A172 (cell line): ENCODE measurements around the gene SACM1L. TPM values are rescaled to one million over a fixed set of nuclear protein-coding genes. Genes with fewer than 3 reads are reported as not detected.
"Not testable (repeated sequence)": the region's sequence is repeated elsewhere in the genome, so short reads cannot be mapped to it uniquely, and the experiment has no call there.

Source experiments
- DNase-seq: peaks from one replicate; pipeline ENCODE4 v3.0.0-alpha.2; 2015; ENCODE audit warnings: low spot score
- total RNA-seq: library from RNA; depleted of rRNA; stranded (reverse); fragments of >200 nt; shearing (Covaris generic); gene quantifications from 2 replicates; pipeline ENCODE4 v1.2.3, GENCODE V29; 2014

The SACM1L gene
- total RNA-seq, 1 experiment from 2014 or later = 31.2 TPM

DNA sequence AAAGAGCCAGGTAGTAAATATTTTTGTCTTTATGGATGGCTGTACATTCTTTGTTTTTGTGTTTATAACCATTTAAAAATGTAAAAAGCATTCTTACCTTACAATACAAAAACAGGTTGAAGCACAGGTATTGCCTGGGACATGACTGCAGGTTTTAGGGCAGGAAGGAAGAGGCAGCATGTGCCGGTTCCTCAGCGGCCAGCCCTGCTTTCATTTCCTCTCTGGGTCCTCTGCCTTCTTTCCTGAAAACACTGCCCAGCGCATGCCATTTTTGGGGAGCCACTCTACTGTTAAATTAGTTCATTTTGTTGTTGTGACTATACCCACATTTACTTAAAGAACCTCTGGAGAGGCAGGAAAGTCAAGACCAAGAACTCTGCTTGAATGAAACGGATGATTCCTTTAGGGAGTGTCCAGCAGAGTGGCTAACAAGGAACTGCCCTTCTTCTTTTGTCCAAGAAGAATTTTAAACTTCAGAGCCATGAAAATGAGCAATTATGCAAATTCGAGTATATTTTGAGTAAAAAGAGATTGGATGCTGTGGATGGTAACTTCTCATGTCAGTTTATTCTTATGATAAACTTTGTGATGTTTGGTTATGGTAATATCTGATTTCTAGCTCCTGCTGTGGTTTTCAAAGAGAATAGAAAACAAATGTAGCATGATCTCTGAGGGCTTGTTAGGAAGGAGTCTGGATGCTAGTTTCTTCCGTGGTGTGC lies 52.7 kb downstream of the SACM1L start:
- no peak for DNase-seq

DNA sequence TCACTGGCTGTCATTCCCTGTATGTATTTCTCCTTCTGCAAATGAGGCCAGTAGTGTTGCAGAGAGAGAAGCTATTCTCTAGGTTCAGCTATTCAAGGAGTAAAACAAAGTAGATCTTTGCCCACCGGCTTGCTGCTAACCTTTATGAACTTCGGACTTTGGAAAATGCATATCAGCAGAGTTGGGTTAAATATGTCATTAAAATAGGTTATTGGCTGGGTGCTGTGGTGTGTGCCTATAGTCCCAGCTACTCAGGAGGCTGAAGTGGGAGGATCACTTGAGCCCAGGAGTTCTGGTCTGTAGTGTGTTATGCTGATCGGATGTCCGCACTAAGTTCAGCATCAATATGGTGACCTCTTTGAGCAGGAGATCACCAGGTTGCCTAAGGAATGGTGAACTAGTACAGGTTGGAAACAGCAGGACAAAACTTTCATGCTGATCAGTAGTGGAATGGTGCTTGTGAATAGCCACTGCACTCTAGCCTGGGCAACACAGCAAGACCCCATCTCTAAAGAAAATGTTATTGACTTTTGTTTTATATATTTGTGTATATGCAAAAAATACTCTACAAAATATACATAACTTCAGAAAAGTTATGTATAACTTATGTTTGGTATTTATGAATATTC lies 53.4 kb downstream of the SACM1L start:
- no peak for DNase-seq

DNA sequence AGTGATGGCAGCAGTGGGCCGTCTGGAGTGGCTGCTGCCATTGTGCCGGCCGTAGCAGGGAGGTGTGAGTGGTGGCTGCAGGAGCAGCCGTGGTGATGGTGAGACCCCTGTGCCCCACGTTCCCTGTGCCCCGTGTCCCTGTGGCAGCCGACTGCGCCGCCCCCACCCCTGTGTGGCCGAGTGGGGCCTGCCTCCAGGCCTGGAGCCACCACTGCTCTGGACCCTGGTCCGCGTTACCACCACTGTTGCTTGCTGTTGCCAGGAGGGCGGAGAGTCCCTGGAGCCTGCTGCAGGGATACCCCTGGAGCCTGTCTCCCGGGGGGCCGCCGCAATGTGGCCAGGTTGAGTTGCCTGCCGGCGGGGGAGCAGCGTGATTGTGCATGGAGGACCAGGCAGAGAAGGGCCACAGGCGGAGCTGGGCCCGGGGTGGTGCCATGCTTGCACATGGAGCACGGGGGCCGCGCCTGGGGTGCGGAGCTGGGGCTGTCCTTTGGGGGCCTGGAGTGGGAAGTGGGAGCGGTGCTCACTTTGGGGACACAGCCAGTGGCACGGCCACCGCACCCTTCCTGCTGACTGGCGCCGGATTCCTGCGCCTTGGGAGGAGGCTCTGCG lies 57.1 kb downstream of the SACM1L start:
- no peak for DNase-seq

DNA sequence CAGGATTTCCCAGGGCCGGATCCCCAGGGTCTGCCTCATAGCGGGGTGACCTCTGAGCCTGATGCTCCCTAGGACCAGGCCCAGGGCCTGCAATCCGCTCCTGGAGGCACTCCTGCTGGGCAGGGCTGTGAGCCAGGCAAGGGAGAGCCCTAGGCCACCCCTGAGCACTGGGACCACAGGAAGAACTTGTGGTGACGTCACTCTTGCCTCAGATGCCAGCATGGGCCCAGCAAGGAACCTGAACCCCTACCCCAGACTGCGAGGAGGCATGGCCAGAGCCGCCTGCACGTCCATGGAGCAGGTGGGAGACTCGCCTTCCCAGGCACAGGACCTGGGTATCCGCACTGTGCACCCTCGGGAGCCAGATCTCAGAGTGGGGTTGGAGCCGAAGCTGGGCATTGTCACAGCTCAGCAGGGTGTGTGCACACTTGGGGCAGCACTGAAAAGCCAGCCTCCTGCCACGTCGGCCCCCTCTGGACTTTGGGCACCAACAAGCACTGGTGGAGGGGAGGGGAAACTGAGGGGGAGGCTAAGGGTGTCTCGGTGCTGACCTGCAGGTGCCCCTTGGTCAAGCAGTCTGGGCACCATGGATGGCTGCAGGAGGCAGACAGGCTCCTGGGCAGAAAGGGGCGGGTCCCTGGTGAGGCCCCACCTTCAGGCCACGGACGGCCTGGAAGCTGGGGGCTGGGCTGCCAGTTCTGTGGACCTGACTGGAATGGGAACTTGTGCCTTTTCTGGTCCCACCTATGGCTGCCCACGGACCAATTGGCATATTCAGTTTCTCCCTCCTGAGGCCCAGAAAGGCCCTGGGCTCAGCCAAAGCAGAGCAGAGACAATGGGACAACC lies 57.8 kb downstream of the SACM1L start:
- no peak for DNase-seq

DNA sequence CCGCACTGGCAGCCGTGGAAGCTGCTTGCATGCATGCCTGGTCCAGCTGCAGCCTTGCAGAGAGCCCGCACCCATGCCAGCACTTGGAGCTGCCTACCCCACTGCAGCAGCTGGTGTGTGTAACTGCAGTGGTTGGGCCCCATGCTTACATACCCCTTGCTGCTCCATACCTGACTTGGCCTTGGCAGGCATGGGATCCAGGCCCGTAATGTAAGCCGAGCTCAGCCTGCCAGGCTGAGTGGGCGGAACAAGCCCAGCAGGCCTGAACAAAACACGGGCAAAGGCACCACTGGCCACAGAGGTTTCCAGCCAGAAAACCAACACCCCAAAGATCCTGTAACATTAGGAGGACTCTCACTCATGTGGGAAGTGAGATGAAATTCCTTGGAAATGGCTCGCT lies 58.9 kb downstream of the SACM1L start:
- DNase-seq = no peak

DNA sequence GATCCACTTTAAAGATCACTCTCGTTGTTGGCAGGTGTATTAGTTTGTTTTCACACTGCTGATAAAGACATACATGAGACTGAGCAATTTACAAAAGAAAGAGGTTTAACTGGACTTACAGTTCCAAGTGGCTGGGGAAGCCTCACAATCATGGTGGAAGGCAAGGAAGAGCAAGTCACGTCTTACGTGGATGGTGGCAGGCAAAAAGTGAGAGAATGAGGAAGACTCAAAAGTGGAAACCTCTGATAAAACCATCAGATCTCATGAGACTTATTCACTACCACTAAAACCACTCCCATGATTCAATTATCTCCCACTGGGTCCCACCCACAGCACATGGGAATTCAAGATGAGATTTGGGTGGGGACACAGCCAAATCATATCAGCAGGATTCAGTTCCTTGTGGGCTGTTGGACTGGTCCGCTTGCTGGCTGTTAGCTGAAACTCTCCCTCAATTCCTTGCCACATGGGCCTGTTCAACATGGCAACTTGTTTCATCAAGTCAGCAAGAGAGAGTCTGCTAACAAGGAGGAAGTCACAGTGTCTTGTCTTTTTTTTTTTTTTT lies 59.9 kb downstream of the SACM1L start:
- DNase-seq = not testable (repeated sequence)

DNA sequence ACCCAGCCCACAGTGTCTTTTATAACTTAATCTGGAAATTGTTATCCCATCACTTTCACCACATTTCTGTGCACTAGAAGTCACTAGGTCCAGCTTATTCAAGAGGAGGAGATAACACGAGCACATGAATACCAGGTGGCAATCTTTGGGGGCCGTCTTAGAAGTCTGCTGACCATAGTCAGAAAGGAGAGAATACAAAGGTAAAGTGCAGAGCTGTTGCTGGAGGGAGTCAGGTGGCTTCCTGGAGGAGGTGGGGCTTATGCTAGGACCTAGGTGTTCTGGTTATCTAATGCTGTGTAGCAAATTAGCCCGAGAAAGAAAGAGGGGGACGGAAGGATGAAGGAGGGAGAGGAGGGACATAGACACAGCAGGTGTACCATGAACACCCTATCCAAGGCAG lies 60.7 kb downstream of the SACM1L start:
- no peak for DNase-seq

DNA sequence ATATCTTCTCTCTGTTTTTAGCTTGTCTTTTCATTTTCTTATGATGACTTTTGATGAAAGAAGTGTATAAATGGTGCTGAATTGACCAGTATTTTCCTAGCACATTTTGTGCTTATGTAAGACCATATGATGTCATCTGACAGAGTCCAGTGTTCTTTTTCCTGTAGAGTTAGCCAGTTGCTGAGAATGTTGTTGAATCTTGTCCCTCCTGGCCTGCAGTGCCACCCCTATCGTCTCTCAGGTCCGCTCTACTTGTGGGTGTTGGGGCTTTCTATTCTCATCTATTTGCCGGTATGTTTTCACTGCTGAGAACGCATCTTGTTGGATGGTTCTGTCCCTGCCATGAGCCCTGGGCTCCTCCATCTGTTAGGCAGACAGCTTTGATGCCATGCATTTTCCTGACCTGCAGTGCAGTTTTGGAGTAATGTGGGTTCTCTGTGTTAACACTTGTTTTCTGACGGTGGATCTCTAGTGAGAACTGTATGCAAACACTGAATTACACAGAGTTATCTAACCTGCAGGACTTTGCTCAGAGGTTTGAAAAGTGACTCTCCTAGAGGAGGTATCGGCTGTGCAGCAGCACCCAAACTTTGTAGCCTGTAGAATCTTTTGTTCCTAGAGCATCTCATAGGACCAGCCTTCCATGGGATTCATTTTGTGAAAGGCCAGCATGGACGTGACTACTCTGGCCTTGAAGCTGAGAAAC lies 62.5 kb downstream of the SACM1L start:
- DNase-seq = no peak

DNA sequence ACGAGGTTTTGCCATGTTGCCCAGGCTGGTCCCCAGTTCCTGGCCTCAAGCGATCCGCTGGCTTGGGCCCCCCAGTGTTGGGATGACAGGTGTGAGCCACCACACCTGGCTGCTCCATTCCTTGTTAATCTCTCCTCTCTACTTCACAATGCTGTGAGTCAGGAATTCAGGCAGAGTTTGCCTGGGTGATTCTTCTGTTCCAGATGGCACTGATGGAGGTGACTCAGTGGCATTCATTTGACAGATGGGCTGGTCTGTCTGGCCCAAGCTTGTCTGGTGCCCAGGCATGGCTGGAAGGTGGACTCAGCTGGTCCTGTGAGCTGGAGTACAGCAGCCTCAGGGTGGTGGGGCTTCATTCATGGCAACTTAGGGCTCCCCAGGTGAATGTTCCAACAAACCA lies 63.9 kb downstream of the SACM1L start:
- no peak for DNase-seq

DNA sequence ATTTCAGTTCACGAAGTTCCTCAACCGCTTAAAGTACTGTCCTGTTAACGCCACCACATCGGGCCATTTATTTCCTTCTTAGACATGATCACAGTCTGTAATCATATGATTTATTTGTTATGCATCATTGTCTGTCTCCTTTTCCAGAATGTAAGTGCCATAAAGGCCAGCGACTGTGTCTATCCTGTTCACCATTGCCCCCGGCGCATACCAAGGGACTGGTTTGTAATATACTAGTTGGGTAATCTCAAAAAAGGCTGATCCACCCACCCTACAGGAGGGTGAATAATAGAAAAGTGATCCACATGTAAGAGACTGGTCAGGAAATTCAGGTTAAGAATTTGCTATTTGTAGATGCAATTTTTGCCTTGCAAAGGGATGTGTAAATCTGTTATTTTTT lies 65.3 kb downstream of the SACM1L start:
- DNase-seq = no peak

DNA sequence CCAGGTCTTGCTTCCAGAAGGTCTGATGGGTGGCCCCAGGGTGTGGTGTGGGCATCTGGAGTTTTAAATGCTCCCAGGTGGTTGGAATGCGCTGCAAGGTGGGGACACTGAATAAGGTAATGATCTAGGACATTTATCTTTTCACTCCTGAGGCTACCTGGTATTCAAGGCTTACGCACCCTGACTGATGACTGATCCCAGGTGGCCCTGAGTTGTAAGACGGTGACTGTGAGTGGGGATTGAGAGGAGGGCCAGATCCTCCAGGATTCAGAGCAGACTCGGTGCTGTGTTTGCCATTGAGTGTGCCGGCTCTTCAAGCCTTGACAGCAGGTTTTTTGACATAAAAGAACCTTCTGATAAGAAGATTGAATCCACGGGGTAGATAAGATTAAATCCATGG lies 66.9 kb downstream of the SACM1L start:
- no peak for DNase-seq

DNA sequence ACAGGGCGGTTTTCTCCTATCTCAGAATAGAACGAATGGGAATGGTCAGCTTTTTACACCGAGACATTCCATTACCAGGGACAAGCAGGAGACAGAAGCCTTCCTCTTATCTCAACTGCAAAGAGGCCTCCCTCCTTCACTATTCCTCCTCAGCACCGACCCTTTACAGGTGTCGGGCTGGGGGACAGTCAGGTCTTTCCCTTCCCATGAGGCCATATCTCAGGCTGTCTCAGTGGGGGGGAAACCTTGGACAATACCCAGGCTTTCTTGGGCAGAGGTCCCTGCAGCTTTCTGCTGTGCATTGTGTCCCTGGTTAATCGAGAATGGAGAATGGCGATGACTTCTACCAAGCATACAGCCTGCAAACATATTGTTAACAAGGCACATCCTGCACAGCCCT lies 67.9 kb downstream of the SACM1L start:
- not testable (repeated sequence) for DNase-seq

DNA sequence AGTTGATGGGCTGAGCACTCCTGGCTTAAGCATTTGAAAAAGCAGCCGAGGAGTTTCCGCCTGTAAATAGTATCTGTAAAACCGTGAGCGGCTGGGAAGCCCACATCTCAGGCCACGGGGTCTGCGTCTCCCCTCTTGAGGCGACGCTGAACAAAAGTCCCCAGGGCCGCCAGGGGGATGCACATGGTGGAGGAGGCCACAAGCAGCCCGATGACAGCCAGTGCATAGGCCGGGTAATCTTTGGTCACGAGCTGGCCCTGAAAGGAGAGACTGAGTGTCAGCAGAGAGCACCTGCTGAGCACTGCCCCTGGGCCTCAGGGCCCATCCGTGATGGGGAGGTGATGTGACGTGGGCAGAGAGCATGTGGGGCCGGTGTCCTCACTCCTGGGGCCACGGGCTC lies 69.7 kb downstream of the SACM1L start:
- DNase-seq = no peak

DNA sequence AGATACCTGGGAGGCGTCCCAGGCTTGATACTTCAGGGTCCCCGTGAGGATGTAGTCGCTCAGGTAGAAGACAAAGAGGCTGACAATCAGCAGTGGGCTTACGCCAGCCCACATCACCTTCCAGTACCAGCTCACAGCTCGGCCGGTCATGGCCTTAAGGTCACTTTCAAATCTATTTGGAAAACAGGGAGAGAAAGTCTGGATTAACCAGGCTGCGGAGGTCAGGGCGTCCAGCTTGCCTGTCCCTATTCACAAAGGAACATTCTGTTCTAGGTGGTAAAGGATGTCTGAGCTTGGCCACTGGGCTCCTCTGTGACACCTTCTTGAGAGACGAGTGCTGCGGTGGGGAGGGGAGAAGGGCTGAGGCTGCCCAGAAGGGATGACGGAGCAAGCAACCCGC lies 70.7 kb downstream of the SACM1L start:
- DNase-seq = no peak

DNA sequence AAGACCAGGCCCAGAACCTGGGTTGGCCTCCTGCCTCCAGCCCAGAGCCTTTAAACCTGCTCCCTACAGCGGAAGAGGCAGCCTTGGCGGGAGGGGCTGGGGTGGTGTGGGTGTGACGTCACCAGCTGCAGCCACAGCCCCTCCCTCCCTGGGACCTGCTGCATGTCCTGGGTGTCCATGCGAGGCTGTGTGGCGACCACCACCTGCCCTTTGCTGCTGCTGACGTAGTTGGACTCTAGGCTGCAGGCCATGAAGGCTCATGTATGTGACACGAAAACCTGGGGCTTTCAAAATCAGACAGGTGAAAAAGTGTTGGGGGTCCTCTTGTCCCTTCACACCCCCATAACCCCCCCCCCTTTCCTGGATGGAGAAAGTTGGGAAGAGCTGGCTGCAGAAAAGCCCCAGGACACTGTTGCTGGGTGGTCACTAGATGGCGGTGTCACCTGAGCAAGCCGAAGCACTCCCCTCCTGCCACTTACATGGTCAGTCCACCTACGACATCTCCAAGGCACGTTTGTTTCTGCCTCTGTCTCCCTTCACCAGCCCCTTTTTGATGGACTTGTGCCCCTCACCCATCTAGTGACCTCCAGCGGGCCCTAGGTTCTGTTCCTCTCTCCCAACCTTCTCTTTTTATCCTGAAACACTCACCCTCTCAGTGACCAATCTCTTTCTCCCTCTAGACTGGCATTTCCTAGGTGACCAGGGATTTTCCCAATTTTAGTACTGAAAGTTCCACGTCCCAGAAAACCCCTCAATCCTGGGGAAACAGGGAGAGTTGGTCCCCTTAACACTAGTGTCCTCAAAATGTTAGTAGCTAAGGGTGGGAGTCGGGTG lies 71.9 kb downstream of the SACM1L start:
- peak; percentile 82 for DNase-seq

DNA sequence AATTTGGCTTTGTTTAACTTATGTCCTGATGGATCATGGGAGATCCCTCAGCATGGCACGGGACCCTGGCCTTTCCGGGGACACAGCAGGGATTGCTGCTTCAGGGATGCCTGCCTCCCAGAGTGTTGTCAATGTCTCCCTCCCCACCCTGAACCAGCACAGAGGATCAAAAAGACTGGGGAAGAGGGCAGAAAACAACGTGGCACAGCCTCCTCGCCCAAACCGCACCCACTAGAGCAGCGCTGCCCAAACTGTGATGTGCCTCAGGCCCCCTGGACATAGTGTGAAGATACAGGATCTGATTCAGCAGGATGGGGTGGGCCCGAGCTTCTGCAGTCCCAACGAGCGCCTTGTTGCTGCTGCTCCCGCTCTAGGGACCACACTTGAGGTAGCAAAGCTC lies 72.6 kb downstream of the SACM1L start:
- no peak for DNase-seq

DNA sequence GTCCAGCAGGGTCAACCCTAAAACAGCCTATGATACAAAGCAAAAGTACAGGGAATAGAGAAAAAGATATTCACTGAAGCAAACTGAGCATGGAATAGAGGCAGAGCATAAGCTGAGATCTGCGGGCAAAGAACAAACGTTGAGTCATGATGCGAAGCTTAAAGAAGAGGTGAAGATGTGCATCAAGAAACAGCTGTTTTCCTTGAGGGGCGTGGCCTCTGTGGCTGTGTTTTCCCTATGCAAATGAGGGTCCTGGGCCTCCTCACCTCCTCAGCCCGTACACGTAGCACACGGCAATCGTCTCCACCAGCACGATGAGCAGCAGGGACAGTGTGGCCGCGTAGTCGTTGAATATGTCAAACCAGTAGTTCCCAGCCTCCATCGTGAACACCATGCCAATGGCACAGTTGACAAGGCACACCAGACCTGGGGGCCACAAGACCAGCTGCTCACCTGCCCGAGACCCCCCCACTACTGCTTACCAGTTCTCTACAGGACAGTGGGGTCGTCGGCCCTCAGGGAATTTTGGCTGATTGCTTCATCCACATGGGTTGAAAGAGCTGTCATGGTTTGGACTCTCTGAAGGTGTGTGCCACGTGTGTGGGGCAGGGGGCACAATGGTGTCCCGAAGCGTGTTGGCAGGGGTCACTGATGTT lies 73.6 kb downstream of the SACM1L start:
- no peak for DNase-seq

DNA sequence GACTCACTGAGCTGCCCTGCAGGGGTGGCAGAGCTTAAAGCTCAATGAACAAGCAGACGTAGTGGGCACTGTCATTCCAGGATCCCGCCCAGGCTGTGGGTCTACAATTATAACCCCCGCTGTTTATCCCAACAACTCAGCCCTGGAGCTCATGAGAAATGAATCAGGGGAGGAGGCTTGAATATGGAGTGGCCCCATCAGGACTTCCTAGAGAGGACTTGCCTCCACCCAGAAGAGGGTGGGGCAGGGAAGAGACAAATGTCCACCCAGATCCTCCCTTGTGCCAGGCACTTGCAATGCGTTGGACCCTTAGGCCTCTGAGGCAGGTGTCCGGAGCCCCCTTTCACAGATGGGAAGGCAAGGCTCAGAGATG lies 74.1 kb downstream of the SACM1L start:
- DNase-seq = no peak

DNA sequence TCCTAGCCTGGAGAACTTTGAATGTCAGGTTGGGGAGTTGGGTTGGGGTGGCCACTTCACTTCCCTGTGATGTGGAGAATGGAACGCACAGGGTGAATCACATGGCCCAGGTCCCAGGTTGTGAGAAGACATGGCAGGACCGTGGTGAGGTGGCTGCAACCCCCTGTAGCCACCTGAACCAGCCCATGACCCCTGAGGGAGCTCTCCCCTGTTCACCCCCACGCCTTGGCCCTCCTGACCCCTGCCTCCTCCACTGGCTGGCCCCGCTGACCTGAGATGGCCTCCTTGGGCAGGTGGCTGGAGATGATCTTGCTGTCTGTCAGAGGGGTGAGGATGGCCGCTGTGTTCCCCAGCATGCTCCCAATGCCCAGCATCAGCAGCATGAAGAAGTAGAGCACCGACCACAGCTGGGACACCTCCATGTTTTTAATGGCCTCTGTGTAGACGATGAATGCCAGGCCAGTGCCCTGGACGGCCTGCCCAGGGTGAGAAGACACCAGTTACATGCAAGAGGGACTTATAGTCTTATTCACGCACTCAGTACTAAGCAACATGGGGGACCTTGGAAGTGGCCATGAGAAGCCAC lies 76.2 kb downstream of the SACM1L start:
- no peak for DNase-seq

DNA sequence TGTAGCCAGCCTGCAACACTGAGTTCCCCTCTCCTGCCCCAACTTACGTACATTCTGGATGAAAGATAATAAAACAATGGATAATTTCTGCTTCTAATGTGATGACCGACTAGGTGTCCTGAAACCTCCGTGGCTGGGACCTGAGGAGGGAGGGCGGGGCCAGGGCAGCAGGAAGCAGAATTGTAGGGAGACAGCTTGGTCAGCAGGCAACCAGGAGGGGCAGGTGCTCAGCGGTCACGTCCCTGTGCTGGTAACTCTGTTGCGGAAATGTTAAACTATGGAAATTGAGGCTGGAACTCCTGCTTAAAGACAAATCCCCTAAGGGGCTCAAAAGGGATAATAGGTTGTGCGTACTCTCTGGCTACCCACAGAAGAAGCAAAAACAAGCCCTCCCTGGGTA lies 76.8 kb downstream of the SACM1L start:
- no peak for DNase-seq
